Stimulated activated CD4-positive, alpha-beta T cell treated with anti-CD3 and anti-CD28 coated beads, Interleukin-15, amount 100 ng/mL, for 1 hour (primary cell): ENCODE results near the gene INAFM1.
A peak's percentile ranks its signal among the peaks of the same experiment; 100 is the strongest.

Experiments used
- DNase-seq, 2 donors: peaks; one replicate each; pipeline ENCODE4 v3.0.0-alpha.2; 2020; ENCODE audit warnings: low read depth in 1 of 2, low spot score in 1 of 2

INAFM1 gene

GRCh38 chr19:47309038-47309437 lies 34.4 kb downstream of the INAFM1 start:
- no peak for DNase-seq

- no peak for DNase-seq
Observed at GRCh38 chr19:47309608-47310007, 34.9 kb downstream of the INAFM1 start, which contains the start of gene C5AR1. C5AR1 (plus strand) TSS chr19:47309861; CDS start chr19:47309896, 35 bp downstream.

- DNase-seq, result no peak
Observed at GRCh38 chr19:47310323-47310722, 35.6 kb downstream of the INAFM1 start.

GRCh38 chr19:47310819-47311218 lies 36.1 kb downstream of the INAFM1 start:
- no peak for DNase-seq

- DNase-seq, result no peak
Observed at GRCh38 chr19:47312366-47313006, 37.8 kb downstream of the INAFM1 start.

GRCh38 chr19:47313754-47314295 lies 39.1 kb downstream of the INAFM1 start:
- no peak for DNase-seq

- DNase-seq, result peak in 1 of 2 donors; percentile 6
Observed at GRCh38 chr19:47315125-47315821, 40.6 kb downstream of the INAFM1 start.

- DNase-seq, result no peak
Observed at GRCh38 chr19:47316513-47316912, 41.8 kb downstream of the INAFM1 start.

- no peak for DNase-seq
Observed at GRCh38 chr19:47319923-47320871, 45.5 kb downstream of the INAFM1 start.

- DNase-seq, result no peak
Observed at GRCh38 chr19:47321630-47322029, 46.9 kb downstream of the INAFM1 start.

- DNase-seq, result no peak
Observed at GRCh38 chr19:47322058-47322457, 47.4 kb downstream of the INAFM1 start.

- DNase-seq, result no peak
Observed at GRCh38 chr19:47323409-47323808, 48.7 kb downstream of the INAFM1 start.

- DNase-seq, result no peak
Observed at GRCh38 chr19:47323872-47324271, 49.2 kb downstream of the INAFM1 start.

- no peak for DNase-seq
Observed at GRCh38 chr19:47324502-47324901, 49.8 kb downstream of the INAFM1 start.
